ENCODE measurements around the gene GRID1.

The GRID1 gene

DNA sequence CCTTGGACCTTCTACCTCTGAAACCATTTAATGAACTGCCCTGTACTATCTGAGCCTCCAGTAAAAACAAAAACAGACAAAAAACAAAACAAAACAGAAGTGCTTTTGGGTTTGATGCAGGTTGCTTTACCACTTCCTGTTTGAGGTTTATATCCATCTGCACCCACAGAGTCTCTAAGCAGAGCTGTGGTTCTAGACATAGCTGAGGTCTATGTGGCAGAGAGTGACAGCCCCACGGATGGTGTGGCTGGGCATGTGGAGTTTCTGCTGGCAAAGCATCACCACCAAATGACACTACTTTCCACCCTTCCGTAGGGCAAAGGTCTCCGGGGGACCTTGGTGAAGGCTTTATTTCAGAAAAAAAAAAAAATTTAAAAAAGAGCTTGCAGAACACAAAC is 754.2 kb downstream of the GRID1 start:
- Histone ChIP-seq H3K9ac (ENCODE audit: low read length) (no peak overlapping the region), H3K36me3 (ENCODE audit: control insufficient read depth, insufficient read depth, low read length, severe bottlenecking) (no peaks in the 10 kb centered on the region), H3K4me1 (ENCODE audit: control insufficient read depth, insufficient read depth, low read length) (no peaks in the 10 kb centered on the region), H3K9me3 (ENCODE audit: control insufficient read depth, low read length) (peaks cover 9% of the 10 kb centered on the region), H3K27me3 (replicated peaks; ENCODE audit: control insufficient read depth, insufficient read depth, low read length) (no peaks in the 10 kb centered on the region), H3K4me3 (ENCODE audit: low read length) (no peak overlapping the region)
- no peak for DNase-seq (ENCODE audit: low read depth)

DNA sequence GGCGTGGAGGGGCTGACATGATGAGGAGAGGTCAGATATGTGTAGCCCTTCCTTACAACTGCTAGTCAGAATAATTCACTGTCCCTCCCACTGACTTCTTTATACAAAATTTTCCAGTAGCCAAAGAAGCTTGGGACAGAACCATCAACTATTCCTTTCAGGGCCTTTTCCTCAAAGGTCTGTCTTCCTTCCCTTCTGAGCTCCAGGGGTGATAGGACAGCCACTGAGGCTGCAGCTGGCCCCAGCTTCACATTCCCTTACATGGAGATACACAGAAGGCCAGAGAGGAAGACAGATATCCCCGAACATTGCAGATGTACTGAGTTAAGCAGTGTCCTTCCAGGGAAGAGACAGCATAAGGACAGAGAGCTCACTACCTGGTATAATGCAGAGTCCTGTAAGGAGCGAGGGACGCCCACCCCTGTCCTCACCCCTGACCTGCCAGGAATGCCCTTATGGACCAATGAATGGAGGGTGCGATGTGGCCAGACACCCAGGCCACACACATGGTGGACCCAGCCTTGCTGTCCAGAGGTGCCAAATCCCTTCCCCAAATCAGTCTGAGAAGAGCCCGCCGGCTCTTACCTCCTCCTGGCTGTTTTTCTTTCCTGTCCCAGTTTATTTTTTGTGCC is 754.7 kb downstream of the GRID1 start:
- H3K9me3 ChIP-seq (ENCODE audit: control insufficient read depth, low read length), result peaks cover 14% of the 10 kb centered on the region
- no peaks in the 10 kb centered on the region for H3K27me3 ChIP-seq (replicated peaks; ENCODE audit: control insufficient read depth, insufficient read depth, low read length)
- H3K4me1 ChIP-seq (ENCODE audit: control insufficient read depth, insufficient read depth, low read length), result no peaks in the 10 kb centered on the region
- H3K9ac ChIP-seq (ENCODE audit: low read length), result no peak overlapping the region
- no peak for DNase-seq (ENCODE audit: low read depth)
- no peak overlapping the region for H3K4me3 ChIP-seq (ENCODE audit: low read length)
- no peaks in the 10 kb centered on the region for H3K36me3 ChIP-seq (ENCODE audit: control insufficient read depth, insufficient read depth, low read length, severe bottlenecking)

- DNase-seq (ENCODE audit: low read depth), result no peak
- Histone ChIP-seq H3K27me3 (replicated peaks; ENCODE audit: control insufficient read depth, insufficient read depth, low read length) (no peaks in the 10 kb centered on the region), H3K4me3 (ENCODE audit: low read length) (no peak overlapping the region)
Measured at GRCh38 chr10:85611093-85611740, 755.4 kb downstream of the GRID1 start.

DNA sequence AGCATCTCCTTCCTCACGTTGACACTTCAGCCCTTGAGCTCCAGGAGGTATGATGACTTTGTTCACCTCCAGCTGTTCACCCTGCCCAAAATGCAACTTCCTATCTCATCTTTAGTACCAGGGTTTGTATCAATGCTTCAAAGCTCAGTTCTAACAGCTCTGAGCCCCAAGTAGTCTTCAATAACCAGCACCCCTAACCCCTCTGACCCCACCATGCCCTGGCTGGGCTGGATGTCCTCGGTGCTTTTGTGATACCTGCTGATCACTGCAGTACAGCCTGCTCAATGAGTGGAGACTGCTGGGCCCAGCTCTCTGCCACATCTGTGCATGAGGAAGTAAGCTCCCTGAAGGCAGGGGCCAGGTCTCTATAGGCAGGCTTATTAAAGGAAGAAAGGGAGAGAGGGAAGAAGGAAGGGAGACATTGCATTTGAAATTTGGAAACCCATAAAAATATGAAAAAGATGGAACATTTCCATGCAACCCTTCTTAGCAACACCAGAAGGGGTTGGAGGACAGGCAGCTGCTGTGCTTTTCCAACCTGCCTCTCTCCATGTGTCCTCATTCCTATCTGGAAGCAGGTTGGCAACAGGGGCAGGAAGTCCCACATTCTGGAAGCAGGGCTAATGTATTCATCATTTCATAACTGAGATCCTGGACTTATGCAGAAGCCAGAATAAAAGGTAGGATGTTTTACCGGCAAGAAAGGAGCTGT is 756.1 kb downstream of the GRID1 start:
- Histone ChIP-seq H3K4me1 (ENCODE audit: control insufficient read depth, insufficient read depth, low read length) (no peaks in the 10 kb centered on the region), H3K9ac (ENCODE audit: low read length) (no peak overlapping the region), H3K36me3 (ENCODE audit: control insufficient read depth, insufficient read depth, low read length, severe bottlenecking) (no peaks in the 10 kb centered on the region), H3K9me3 (ENCODE audit: control insufficient read depth, low read length) (peaks cover 16% of the 10 kb centered on the region), H3K4me3 (ENCODE audit: low read length) (no peak overlapping the region), H3K27me3 (replicated peaks; ENCODE audit: control insufficient read depth, insufficient read depth, low read length) (no peaks in the 10 kb centered on the region)
- DNase-seq (ENCODE audit: low read depth), result no peak

More at GRCh38 chr10:85611093-85611740, 755.4 kb downstream of the GRID1 start:
- no peaks in the 10 kb centered on the region for H3K4me1 ChIP-seq (ENCODE audit: control insufficient read depth, insufficient read depth, low read length)
- H3K9ac ChIP-seq (ENCODE audit: low read length), result no peak overlapping the region
- no peaks in the 10 kb centered on the region for H3K36me3 ChIP-seq (ENCODE audit: control insufficient read depth, insufficient read depth, low read length, severe bottlenecking)
- peaks cover 16% of the 10 kb centered on the region for H3K9me3 ChIP-seq (ENCODE audit: control insufficient read depth, low read length)

DNA sequence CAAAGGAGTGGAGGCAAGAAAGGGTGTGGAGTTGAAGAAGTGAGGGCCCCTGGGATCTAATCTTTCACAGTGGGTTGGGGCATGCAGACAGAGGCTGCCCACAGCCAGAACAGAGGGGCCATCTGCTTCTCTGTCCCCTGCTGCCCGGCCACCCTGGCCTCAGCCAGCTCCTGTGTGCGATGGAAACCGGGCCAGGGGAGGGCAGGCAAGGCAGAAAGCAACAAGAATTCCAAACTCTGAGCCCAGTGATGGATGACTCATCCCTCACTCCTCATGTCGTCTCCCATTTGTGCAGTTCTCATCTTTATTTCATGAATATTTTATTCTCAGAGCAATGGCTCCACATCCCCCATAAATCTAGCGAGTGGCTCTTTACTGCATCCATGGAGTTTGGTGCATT is 757.1 kb downstream of the GRID1 start:
- Histone ChIP-seq H3K9me3 (ENCODE audit: control insufficient read depth, low read length) (peaks cover 16% of the 10 kb centered on the region), H3K4me1 (ENCODE audit: control insufficient read depth, insufficient read depth, low read length) (no peaks in the 10 kb centered on the region), H3K27me3 (replicated peaks; ENCODE audit: control insufficient read depth, insufficient read depth, low read length) (no peaks in the 10 kb centered on the region), H3K4me3 (ENCODE audit: low read length) (no peak overlapping the region), H3K9ac (ENCODE audit: low read length) (no peak overlapping the region), H3K36me3 (ENCODE audit: control insufficient read depth, insufficient read depth, low read length, severe bottlenecking) (no peaks in the 10 kb centered on the region)
- DNase-seq (ENCODE audit: low read depth), result no peak

- DNase-seq (ENCODE audit: low read depth), result no peak
- Histone ChIP-seq H3K4me1 (ENCODE audit: control insufficient read depth, insufficient read depth, low read length) (no peaks in the 10 kb centered on the region), H3K9ac (ENCODE audit: low read length) (no peak overlapping the region), H3K9me3 (ENCODE audit: control insufficient read depth, low read length) (peaks cover 16% of the 10 kb centered on the region), H3K4me3 (ENCODE audit: low read length) (no peak overlapping the region), H3K27me3 (replicated peaks; ENCODE audit: control insufficient read depth, insufficient read depth, low read length) (peaks cover 4% of the 10 kb centered on the region), H3K36me3 (ENCODE audit: control insufficient read depth, insufficient read depth, low read length, severe bottlenecking) (no peaks in the 10 kb centered on the region)
Measured at GRCh38 chr10:85608706-85609105, 757.9 kb downstream of the GRID1 start.

- no peak overlapping the region for H3K9ac ChIP-seq (ENCODE audit: low read length)
- H3K4me1 ChIP-seq (ENCODE audit: control insufficient read depth, insufficient read depth, low read length), result no peaks in the 10 kb centered on the region
- no peak overlapping the region for H3K4me3 ChIP-seq (ENCODE audit: low read length)
- no peak for DNase-seq (ENCODE audit: low read depth)
- no peaks in the 10 kb centered on the region for H3K36me3 ChIP-seq (ENCODE audit: control insufficient read depth, insufficient read depth, low read length, severe bottlenecking)
- peaks cover 4% of the 10 kb centered on the region for H3K27me3 ChIP-seq (replicated peaks; ENCODE audit: control insufficient read depth, insufficient read depth, low read length)
- H3K9me3 ChIP-seq (ENCODE audit: control insufficient read depth, low read length), result peaks cover 16% of the 10 kb centered on the region
Measured at GRCh38 chr10:85607043-85607695, 759.4 kb downstream of the GRID1 start.

DNA sequence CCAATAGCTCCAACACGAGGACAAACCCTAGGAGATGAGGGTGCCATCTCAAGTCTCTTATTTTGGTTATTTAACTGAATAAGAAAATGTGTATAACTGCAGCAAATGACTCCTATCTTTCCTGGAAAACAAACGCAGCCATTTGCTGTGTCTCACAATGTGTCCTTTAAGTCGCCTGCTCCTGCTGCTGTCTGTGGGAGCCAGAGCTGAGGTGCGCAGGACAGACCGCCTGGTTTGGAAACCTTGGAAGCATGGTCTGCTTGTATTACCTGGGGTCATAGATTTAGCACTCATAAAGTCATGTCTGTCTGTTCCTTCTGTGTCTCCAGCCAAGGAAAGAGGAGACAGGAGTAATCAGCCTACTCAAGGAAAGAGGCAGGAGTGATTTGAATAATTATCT is 760.2 kb downstream of the GRID1 start:
- H3K4me3 ChIP-seq (ENCODE audit: low read length), result no peak overlapping the region
- peaks cover 16% of the 10 kb centered on the region for H3K9me3 ChIP-seq (ENCODE audit: control insufficient read depth, low read length)
- H3K4me1 ChIP-seq (ENCODE audit: control insufficient read depth, insufficient read depth, low read length), result no peaks in the 10 kb centered on the region
- H3K27me3 ChIP-seq (replicated peaks; ENCODE audit: control insufficient read depth, insufficient read depth, low read length), result peaks cover 4% of the 10 kb centered on the region
- no peak for DNase-seq (ENCODE audit: low read depth)
- no peak overlapping the region for H3K9ac ChIP-seq (ENCODE audit: low read length)
- H3K36me3 ChIP-seq (ENCODE audit: control insufficient read depth, insufficient read depth, low read length, severe bottlenecking), result no peaks in the 10 kb centered on the region

GRCh38 chr10:85604884-85605283 is 761.7 kb downstream of the GRID1 start:
- Histone ChIP-seq H3K9ac (ENCODE audit: low read length) (no peak overlapping the region), H3K9me3 (ENCODE audit: control insufficient read depth, low read length) (peaks cover 16% of the 10 kb centered on the region), H3K4me3 (ENCODE audit: low read length) (no peak overlapping the region), H3K27me3 (replicated peaks; ENCODE audit: control insufficient read depth, insufficient read depth, low read length) (peaks cover 4% of the 10 kb centered on the region), H3K36me3 (ENCODE audit: control insufficient read depth, insufficient read depth, low read length, severe bottlenecking) (no peaks in the 10 kb centered on the region), H3K4me1 (ENCODE audit: control insufficient read depth, insufficient read depth, low read length) (no peaks in the 10 kb centered on the region)
- DNase-seq (ENCODE audit: low read depth), result no peak

DNA sequence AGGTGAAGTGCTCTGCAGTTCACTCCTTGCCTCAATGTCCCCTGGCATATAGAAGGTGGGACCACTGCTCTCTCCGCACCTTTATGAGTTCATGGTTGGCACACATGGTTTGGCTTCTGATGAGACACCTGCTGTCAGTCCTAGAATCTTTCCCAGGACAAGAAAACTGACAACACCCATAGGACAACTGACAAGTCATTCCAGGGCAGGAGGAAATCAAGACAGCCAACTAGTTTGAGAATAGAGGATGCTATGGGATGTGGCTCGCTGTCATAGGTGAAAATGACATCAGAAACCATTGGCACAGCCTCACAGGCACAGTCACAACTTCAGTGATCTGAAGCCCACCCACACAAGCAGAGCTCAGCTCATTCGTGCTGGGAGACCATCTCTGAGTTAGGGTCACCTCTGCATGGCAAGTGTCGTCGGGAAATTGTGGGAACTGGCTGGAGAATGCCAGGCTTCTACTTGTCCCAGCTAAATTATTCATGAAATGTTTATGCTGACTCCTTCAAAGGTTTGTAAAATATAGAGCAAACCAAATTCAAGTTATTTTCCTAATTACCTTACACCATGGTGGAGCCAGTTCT is 762.4 kb downstream of the GRID1 start:
- Histone ChIP-seq H3K36me3 (ENCODE audit: control insufficient read depth, insufficient read depth, low read length, severe bottlenecking) (no peaks in the 10 kb centered on the region), H3K27me3 (replicated peaks; ENCODE audit: control insufficient read depth, insufficient read depth, low read length) (peaks cover 4% of the 10 kb centered on the region), H3K4me1 (ENCODE audit: control insufficient read depth, insufficient read depth, low read length) (no peaks in the 10 kb centered on the region), H3K4me3 (ENCODE audit: low read length) (no peak overlapping the region), H3K9ac (ENCODE audit: low read length) (no peak overlapping the region), H3K9me3 (ENCODE audit: control insufficient read depth, low read length) (peaks cover 16% of the 10 kb centered on the region)
- no peak for DNase-seq (ENCODE audit: low read depth)
